ENCODE measurements around the gene KLF7.

DNA sequence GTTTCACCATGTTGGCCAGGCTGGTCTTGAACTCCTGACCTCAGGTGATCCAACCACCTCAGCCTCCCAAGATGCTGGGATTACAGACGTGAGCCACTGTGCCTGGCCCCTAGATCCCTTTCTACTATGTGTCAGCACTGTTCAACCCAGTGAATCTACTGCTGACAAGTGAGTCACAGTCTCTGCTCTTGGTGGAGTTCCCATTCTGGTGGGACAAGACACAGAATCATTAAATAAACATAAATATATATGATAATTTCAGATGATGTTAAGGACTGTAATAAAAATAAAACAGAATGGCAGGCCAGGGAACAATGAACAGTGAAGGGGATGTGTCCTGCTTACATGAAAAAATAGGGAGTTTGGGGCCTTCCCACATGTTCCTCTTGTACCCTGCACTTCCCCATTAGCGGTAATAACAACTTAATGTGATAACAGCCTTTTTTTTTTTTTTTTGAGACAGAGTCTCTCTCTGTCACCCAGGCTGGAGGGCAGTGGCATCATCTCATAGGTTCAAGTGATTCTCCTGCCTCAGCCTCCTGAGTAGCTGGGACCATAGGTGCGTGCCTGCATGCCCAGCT is 114.3 kb downstream of the KLF7 start:
- TF ChIP-seq POLR2A (IDR thresholded peaks at IDR 0.05; ENCODE audit: low read depth, low read length) (no peak), POLR2AphosphoS5 (IDR thresholded peaks at IDR 0.05; ENCODE audit: insufficient read depth, low read depth, low read length) (no peak), EZH2 (IDR thresholded peaks at IDR 0.05; ENCODE audit: borderline replicate concordance, low read depth, low read length, severe bottlenecking) (no peak), JUN (IDR thresholded peaks at IDR 0.05; ENCODE audit: borderline replicate concordance, insufficient read depth, insufficient read length, low read depth) (no peak)
- TF ChIP-seq, protein P1, sequence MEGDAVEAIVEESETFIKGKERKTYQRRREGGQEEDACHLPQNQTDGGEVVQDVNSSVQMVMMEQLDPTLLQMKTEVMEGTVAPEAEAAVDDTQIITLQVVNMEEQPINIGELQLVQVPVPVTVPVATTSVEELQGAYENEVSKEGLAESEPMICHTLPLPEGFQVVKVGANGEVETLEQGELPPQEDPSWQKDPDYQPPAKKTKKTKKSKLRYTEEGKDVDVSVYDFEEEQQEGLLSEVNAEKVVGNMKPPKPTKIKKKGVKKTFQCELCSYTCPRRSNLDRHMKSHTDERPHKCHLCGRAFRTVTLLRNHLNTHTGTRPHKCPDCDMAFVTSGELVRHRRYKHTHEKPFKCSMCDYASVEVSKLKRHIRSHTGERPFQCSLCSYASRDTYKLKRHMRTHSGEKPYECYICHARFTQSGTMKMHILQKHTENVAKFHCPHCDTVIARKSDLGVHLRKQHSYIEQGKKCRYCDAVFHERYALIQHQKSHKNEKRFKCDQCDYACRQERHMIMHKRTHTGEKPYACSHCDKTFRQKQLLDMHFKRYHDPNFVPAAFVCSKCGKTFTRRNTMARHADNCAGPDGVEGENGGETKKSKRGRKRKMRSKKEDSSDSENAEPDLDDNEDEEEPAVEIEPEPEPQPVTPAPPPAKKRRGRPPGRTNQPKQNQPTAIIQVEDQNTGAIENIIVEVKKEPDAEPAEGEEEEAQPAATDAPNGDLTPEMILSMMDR (IDR thresholded peaks at IDR 0.05; ENCODE audit: extremely low read depth in 1 of 2, insufficient read depth in 1 of 2, low read depth in 1 of 2, low read length in 2 of 2) = no peak
- TF ChIP-seq, protein P2, sequence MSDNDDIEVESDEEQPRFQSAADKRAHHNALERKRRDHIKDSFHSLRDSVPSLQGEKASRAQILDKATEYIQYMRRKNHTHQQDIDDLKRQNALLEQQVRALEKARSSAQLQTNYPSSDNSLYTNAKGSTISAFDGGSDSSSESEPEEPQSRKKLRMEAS (IDR thresholded peaks at IDR 0.05; ENCODE audit: insufficient read depth, insufficient read length) = no peak
